Measurements from ENCODE around the gene CEACAM3.

DNA sequence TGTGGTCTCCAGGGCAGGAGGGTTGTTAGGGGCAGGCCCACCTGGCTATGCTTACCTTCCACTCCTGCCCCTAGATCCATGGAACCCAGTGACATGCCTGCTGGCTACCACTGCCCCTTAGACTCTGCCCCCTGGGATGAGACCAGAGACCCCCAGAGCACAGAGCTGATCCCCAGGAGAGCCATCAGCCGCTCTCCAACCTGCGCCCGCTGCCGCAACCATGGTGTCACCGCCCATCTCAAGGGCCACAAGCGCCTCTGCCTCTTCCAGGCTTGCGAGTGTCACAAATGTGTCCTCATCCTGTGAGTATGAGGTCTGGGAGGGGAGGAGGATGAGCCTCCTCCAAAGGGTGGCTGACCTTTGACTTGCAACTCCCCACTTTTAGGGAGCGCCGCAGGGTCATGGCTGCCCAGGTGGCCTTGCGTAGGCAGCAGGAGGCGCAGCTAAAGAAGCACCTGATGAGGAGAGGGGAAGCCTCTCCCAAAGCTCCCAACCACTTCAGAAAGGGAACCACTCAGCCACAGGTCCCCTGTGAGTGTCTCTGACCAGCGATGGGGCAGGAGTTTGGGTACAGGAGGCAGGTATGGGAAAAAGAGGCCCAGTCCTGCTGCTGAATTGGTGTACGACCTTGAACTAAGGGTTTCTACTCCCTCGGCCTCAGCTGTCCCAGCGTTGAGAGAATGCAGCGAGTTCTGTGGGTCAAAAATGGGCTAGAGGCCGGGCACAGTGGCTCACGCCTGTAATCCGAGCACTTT, 51.1 kb downstream of the CEACAM3 start:
- TF ChIP-seq POLR2AphosphoS5 (IDR thresholded peaks at IDR 0.05; ENCODE audit: low read depth, low read length) = no peak
- TF ChIP-seq SP2 (IDR thresholded peaks at IDR 0.05; ENCODE audit: low read length) = no peak
- no peak for TF ChIP-seq POLR2A (IDR thresholded peaks at IDR 0.05; ENCODE audit: control extremely low read depth in 1 of 2, low read depth in 2 of 2, low read length in 2 of 2)

Data from H1 (cell line).